Measurements from ENCODE around the gene IDH3B. TPM values are rescaled to one million over a fixed set of nuclear protein-coding genes. Genes with fewer than 3 reads are reported as not detected.

Gene IDH3B
- total RNA-seq, 1 experiment from 2014 or later = 146 TPM

- no TSS peak for BruUV-seq (replicated peaks)
Observed at GRCh38 chr20:2701671-2702081, 37.7 kb upstream of the IDH3B start.

GRCh38 chr20:2700913-2701620 lies 37.1 kb upstream of the IDH3B start:
- Histone ChIP-seq H3K4me1 (ENCODE audit: insufficient read depth, low read length, poor library complexity, severe bottlenecking) (peaks cover 13% of the 10 kb centered on the region), H3K4me3 (ENCODE audit: low read depth, low read length, poor library complexity, severe bottlenecking) (no peak overlapping the region), H3K27me3 (replicated peaks; ENCODE audit: insufficient read depth, low read depth, low read length, poor library complexity) (peaks cover under 1% of the 10 kb centered on the region), H3K27ac (ENCODE audit: low read depth, low read length, poor library complexity, severe bottlenecking) (no peak overlapping the region), H3K9me3 (ENCODE audit: low read depth, low read length, poor library complexity, severe bottlenecking) (no peaks in the 10 kb centered on the region), H3K36me3 (ENCODE audit: insufficient read depth, low read length, poor library complexity, severe bottlenecking) (no peaks in the 10 kb centered on the region)
- TF ChIP-seq EZH2 (IDR thresholded peaks at IDR 0.05; ENCODE audit: borderline replicate concordance, low read depth, low read length, poor library complexity, severe bottlenecking) = no peak
- no peak for TF ChIP-seq CTCF (conservative IDR thresholded peaks at IDR 0.05; ENCODE audit: low read depth, low read length)
- intact Hi-C loops (cut with micrococcal nuclease; ENCODE audit: unreplicated experiment) = no loop called here
- no peak for DNase-seq (ENCODE audit: low spot score)
- CTCF ChIA-PET = interaction anchor here (0.6 kb wide), 1 partner anchor 395 kb away, joined by 3 read pairs; no protein-coding TSS in a partner anchor
- POLR2A ChIA-PET (ENCODE audit: low non-redundant PET) = interaction anchor here (0.5 kb wide), 1 partner anchor 28 kb away, joined by 5 read pairs; no protein-coding TSS in a partner anchor
- no TSS peak for BruUV-seq (replicated peaks)

More at GRCh38 chr20:2701671-2702081, 37.7 kb upstream of the IDH3B start:
- DNase-seq (ENCODE audit: low spot score) = peak; percentile 44
- no peaks in the 10 kb centered on the region for H3K36me3 ChIP-seq (ENCODE audit: insufficient read depth, low read length, poor library complexity, severe bottlenecking)
- intact Hi-C loops (cut with micrococcal nuclease; ENCODE audit: unreplicated experiment) = no loop called here
- peaks cover 13% of the 10 kb centered on the region for H3K4me1 ChIP-seq (ENCODE audit: insufficient read depth, low read length, poor library complexity, severe bottlenecking)
- CTCF ChIA-PET = interaction anchor here (0.5 to 0.9 kb wide), 2 partner anchors 27 to 151 kb away, joined by 4 read pairs; no protein-coding TSS in a partner anchor
- no peaks in the 10 kb centered on the region for H3K27me3 ChIP-seq (replicated peaks; ENCODE audit: insufficient read depth, low read depth, low read length, poor library complexity)
- H3K4me3 ChIP-seq (ENCODE audit: low read depth, low read length, poor library complexity, severe bottlenecking) = no peak overlapping the region
- no peak overlapping the region for H3K27ac ChIP-seq (ENCODE audit: low read depth, low read length, poor library complexity, severe bottlenecking)
- no peak for TF ChIP-seq EZH2 (IDR thresholded peaks at IDR 0.05; ENCODE audit: borderline replicate concordance, low read depth, low read length, poor library complexity, severe bottlenecking)
- TF ChIP-seq CTCF (conservative IDR thresholded peaks at IDR 0.05; ENCODE audit: low read depth, low read length) = no peak
- H3K9me3 ChIP-seq (ENCODE audit: low read depth, low read length, poor library complexity, severe bottlenecking) = no peaks in the 10 kb centered on the region
- POLR2A ChIA-PET (ENCODE audit: low non-redundant PET) = interaction anchor here (0.5 kb wide), 1 partner anchor 27 kb away, joined by 5 read pairs; no protein-coding TSS in a partner anchor

- no TSS peak for BruUV-seq (replicated peaks)
- no peaks in the 10 kb centered on the region for H3K9me3 ChIP-seq (ENCODE audit: low read depth, low read length, poor library complexity, severe bottlenecking)
- H3K36me3 ChIP-seq (ENCODE audit: insufficient read depth, low read length, poor library complexity, severe bottlenecking) = no peaks in the 10 kb centered on the region
- POLR2A ChIA-PET (ENCODE audit: low non-redundant PET) = no interaction called here
- no peak for TF ChIP-seq EZH2 (IDR thresholded peaks at IDR 0.05; ENCODE audit: borderline replicate concordance, low read depth, low read length, poor library complexity, severe bottlenecking)
- TF ChIP-seq CTCF (conservative IDR thresholded peaks at IDR 0.05; ENCODE audit: low read depth, low read length) = no peak
- intact Hi-C loops (cut with micrococcal nuclease; ENCODE audit: unreplicated experiment) = loop anchor here (5.0 kb wide), 1 partner anchor 302 kb away; no protein-coding TSS in a partner anchor
- CTCF ChIA-PET = no interaction called here
- no peak overlapping the region for H3K27ac ChIP-seq (ENCODE audit: low read depth, low read length, poor library complexity, severe bottlenecking)
- no peak overlapping the region for H3K4me3 ChIP-seq (ENCODE audit: low read depth, low read length, poor library complexity, severe bottlenecking)
- DNase-seq (ENCODE audit: low spot score) = no peak
- peaks cover 12% of the 10 kb centered on the region for H3K27me3 ChIP-seq (replicated peaks; ENCODE audit: insufficient read depth, low read depth, low read length, poor library complexity)
- peaks cover 13% of the 10 kb centered on the region for H3K4me1 ChIP-seq (ENCODE audit: insufficient read depth, low read length, poor library complexity, severe bottlenecking)
Observed at GRCh38 chr20:2699775-2700413, 35.9 kb upstream of the IDH3B start.

All from A673 (cell line).